Lower lobe of right lung (tissue), 2 donors: ENCODE data around the gene PHLPP1. TPM values are rescaled to one million over a fixed set of nuclear protein-coding genes. Genes with fewer than 3 reads are reported as not detected.

Experiments used
- ATAC-seq, 2 donors: fragments of 200-7000 bp; cut with Tn5 transposase; one replicate each; pipeline ENCODE4 v1.9.1; 2020 to 2022; ENCODE audit warnings: mild to moderate bottlenecking in 2 of 2, moderate library complexity in 2 of 2
- DNase-seq: peaks from one replicate; pipeline ENCODE4 v3.0.0-alpha.2; 2020
- H3K27ac ChIP-seq: fragments of 200-600 bp; one replicate; pipeline ENCODE4 v1.8.0; 2022
- H3K27me3 ChIP-seq: fragments of 200-600 bp; one replicate; pipeline ENCODE4 v1.8.0; 2022; ENCODE audit warnings: low read depth
- H3K36me3 ChIP-seq: fragments of 200-600 bp; one replicate; pipeline ENCODE4 v1.8.0; 2022; ENCODE audit warnings: mild to moderate bottlenecking
- H3K4me1 ChIP-seq: fragments of 200-600 bp; one replicate; pipeline ENCODE4 v1.8.0; 2022
- H3K4me3 ChIP-seq: fragments of 200-600 bp; one replicate; pipeline ENCODE4 v1.8.0; 2022; ENCODE audit warnings: mild to moderate bottlenecking
- H3K9me3 ChIP-seq: fragments of 200-600 bp; one replicate; pipeline ENCODE4 v1.8.0; 2022
- intact Hi-C: fragments of 100-400 bp; cut with DNase I; formaldehyde crosslinking; loops from one replicate; pipeline ENCODE4 v1.11.0; 2022
- total RNA-seq: library from RNA; stranded (reverse); fragmentation: NEBNext Ultra II Directional; extraction: Animal tissue kit (Norgen Biotek cat#: 25700); gene quantifications from one replicate; pipeline ENCODE4 v1.2.1, GENCODE V29; 2021
- TF ChIP-seq, protein P1 (sequence below): fragments of 200-600 bp; IDR thresholded peaks from one replicate; pipeline ENCODE4 v1.8.0; 2022; ENCODE audit warnings: antibody characterized with exemption, mild to moderate bottlenecking
- donor health status: DM: no; HTN: yes; CAD: no; lungs with severe emphysema.

The PHLPP1 gene
- total RNA-seq, 1 donor from 2014 or later, result 12.6 TPM

GRCh38 chr18:62754026-62754425 is 38.7 kb downstream of the PHLPP1 start:
- Histone ChIP-seq H3K27ac (no peak overlapping the region), H3K4me1 (peaks cover 18% of the 10 kb centered on the region), H3K36me3 (no peaks in the 10 kb centered on the region), H3K9me3 (no peaks in the 10 kb centered on the region), H3K4me3 (no peak overlapping the region), H3K27me3 (no peaks in the 10 kb centered on the region)
- intact Hi-C loops, result no loop called here
- no peak for DNase-seq
- TF ChIP-seq, protein P1, sequence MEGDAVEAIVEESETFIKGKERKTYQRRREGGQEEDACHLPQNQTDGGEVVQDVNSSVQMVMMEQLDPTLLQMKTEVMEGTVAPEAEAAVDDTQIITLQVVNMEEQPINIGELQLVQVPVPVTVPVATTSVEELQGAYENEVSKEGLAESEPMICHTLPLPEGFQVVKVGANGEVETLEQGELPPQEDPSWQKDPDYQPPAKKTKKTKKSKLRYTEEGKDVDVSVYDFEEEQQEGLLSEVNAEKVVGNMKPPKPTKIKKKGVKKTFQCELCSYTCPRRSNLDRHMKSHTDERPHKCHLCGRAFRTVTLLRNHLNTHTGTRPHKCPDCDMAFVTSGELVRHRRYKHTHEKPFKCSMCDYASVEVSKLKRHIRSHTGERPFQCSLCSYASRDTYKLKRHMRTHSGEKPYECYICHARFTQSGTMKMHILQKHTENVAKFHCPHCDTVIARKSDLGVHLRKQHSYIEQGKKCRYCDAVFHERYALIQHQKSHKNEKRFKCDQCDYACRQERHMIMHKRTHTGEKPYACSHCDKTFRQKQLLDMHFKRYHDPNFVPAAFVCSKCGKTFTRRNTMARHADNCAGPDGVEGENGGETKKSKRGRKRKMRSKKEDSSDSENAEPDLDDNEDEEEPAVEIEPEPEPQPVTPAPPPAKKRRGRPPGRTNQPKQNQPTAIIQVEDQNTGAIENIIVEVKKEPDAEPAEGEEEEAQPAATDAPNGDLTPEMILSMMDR, result no peak
- ATAC-seq, result no peak

- Histone ChIP-seq H3K36me3 (no peaks in the 10 kb centered on the region), H3K27me3 (no peaks in the 10 kb centered on the region), H3K4me1 (peaks cover 18% of the 10 kb centered on the region), H3K4me3 (no peak overlapping the region), H3K9me3 (no peaks in the 10 kb centered on the region), H3K27ac (no peak overlapping the region)
- intact Hi-C loops, result no loop called here
- DNase-seq (no peak), ATAC-seq (no peak)
- TF ChIP-seq, protein P1, result no peak
Measured at GRCh38 chr18:62755454-62755853, 40.1 kb downstream of the PHLPP1 start.

DNA sequence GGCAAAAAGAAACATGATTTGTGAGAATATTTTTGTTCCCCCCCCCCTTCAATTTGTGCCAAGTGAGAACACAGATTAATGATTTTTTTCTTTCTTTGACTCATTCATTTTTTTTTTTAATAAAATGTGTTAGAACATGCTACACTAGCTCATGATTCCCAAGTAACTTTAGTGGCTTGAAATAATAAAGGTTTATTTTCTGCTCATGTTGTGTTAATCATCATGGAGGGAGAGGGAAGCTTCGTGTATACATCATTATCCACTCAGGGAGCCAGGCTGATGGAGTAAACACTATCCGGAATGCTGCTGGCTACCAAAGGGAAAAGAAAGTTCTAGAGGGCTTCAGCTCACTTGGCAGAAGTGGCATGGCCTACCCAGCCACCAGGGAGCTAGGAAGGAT is 40.6 kb downstream of the PHLPP1 start:
- H3K36me3 ChIP-seq, result no peaks in the 10 kb centered on the region
- H3K27ac ChIP-seq, result no peak overlapping the region
- TF ChIP-seq, protein P1, result no peak
- no peaks in the 10 kb centered on the region for H3K9me3 ChIP-seq
- DNase-seq (no peak), ATAC-seq (no peak)
- intact Hi-C loops, result no loop called here
- peaks cover 16% of the 10 kb centered on the region for H3K4me1 ChIP-seq
- no peaks in the 10 kb centered on the region for H3K27me3 ChIP-seq
- H3K4me3 ChIP-seq, result no peak overlapping the region

DNA sequence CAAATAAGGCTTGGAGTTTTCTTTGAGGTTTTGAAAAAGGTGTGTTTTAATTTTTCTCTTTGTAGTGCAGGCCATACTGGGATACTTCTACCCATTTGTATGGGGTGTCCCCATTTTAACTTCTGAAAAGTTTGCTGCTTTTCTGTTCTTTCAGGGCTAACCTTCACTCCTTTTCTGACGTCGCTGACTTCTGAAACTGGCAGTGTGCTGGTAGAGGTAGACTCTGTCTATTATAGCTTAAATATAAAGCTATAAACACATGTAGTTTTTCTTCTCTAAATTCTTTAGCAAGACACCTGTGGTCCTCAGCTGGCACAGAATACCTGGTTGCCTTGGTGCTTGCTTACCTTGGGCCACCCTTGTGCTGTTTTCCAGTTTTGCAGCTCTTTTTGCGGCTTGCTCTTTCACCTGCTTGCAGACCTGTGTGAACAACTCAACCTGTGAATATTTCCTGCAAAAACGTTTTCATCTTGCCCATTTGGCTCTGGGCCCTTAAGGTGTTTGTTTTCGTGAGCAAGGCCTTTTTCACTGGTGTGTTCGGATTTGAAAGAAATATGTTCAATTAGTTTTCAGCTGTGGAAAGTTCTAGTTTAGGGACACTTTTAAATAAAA is 42.2 kb downstream of the PHLPP1 start:
- Histone ChIP-seq H3K27me3 (no peaks in the 10 kb centered on the region), H3K27ac (no peak overlapping the region), H3K9me3 (no peaks in the 10 kb centered on the region), H3K36me3 (no peaks in the 10 kb centered on the region), H3K4me3 (no peak overlapping the region), H3K4me1 (peaks cover 4% of the 10 kb centered on the region)
- intact Hi-C loops, result no loop called here
- DNase-seq (no peak), ATAC-seq (no peak)
- TF ChIP-seq, protein P1, result no peak

- Histone ChIP-seq H3K27me3 (no peaks in the 10 kb centered on the region), H3K4me1 (peaks cover 4% of the 10 kb centered on the region), H3K36me3 (no peaks in the 10 kb centered on the region), H3K4me3 (no peak overlapping the region), H3K27ac (no peak overlapping the region), H3K9me3 (no peaks in the 10 kb centered on the region)
- ATAC-seq, result no peak
- intact Hi-C loops, result no loop called here
- TF ChIP-seq, protein P1, result no peak
- DNase-seq, result no peak
Measured at GRCh38 chr18:62758591-62758990, 43.2 kb downstream of the PHLPP1 start.
